22Rv1 (cell line): ENCODE measurements around the gene ASCL1.

Source experiments
- CTCF ChIP-seq: fragments of 450-650 bp; IDR thresholded peaks from 2 replicates; pipeline ENCODE4 v1.5.1; 2017; ENCODE audit warnings: mild to moderate bottlenecking
- ZFX ChIP-seq: fragments of 450-650 bp; IDR thresholded peaks from 2 replicates; pipeline ENCODE4 v1.6.1; 2017; ENCODE audit warnings: antibody characterized with exemption, borderline replicate concordance

DNA sequence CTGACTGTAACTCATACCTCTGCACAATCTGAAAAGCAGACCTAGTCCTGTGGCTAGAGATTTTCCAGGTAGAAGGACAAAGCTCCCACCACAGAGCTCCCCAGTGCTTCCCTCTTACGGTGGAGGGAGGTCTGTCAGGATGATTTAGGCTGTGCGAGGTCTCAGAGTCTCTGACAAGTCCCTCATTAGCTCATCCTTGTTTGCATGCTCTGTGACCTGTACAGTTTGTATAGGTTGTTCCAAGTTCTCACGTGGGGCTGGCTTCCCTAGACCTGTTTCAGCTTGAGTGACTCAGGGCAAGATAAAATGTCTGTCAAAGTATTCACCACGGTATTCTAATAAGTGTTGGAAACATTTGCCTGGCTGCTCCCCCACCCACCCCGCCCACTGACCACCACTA lies 34.8 kb downstream of the ASCL1 start:
- TF ChIP-seq CTCF (no peak), ZFX (no peak)
